Progenitor cell of endocrine pancreas (in vitro differentiated cells): Measurements from ENCODE around the gene AKAP8. TPM values are rescaled to one million over a fixed set of nuclear protein-coding genes. Genes with fewer than 3 reads are reported as not detected.

Source experiments
- DNase-seq: peaks from one replicate; pipeline ENCODE4 v3.0.0; 2021; ENCODE audit warnings: low spot score; ENCODE audit not compliant: unreplicated experiment
- H3K27ac Mint-ChIP-seq: 2 replicates; pipeline ENCODE4 v1.8.0; 2021; ENCODE audit warnings: mild to moderate bottlenecking, moderate library complexity, mixed read lengths
- H3K27me3 Mint-ChIP-seq: 2 replicates; pipeline ENCODE4 v1.8.0; 2021; ENCODE audit warnings: mixed read lengths
- H3K36me3 Mint-ChIP-seq: 2 replicates; pipeline ENCODE4 v1.8.0; 2022; ENCODE audit warnings: mixed read lengths; ENCODE audit not compliant: insufficient read depth
- H3K4me1 Mint-ChIP-seq: 2 replicates; pipeline ENCODE4 v1.8.0; 2021; ENCODE audit warnings: low read depth, mixed read lengths
- H3K4me3 Mint-ChIP-seq: 2 replicates; pipeline ENCODE4 v1.8.0; 2021; ENCODE audit warnings: low read depth, mild to moderate bottlenecking, moderate library complexity, mixed read lengths
- H3K9me3 Mint-ChIP-seq: 2 replicates; pipeline ENCODE4 v1.8.0; 2021; ENCODE audit warnings: low read depth, mixed read lengths
- total RNA-seq: library from RNA; stranded (reverse); gene quantifications from 2 replicates; pipeline ENCODE4 v1.2.1, GENCODE V29; 2021
- TF ChIP-seq, protein P1 (sequence below): fragments of 200-600 bp; sonication (generic); IDR thresholded peaks from one replicate; pipeline ENCODE4 v1.5.0; 2021; ENCODE audit warnings: antibody characterized with exemption, mild to moderate bottlenecking; ENCODE audit not compliant: unreplicated experiment

Gene AKAP8
- total RNA-seq, 1 donor from 2014 or later, result 44.0 TPM

DNA sequence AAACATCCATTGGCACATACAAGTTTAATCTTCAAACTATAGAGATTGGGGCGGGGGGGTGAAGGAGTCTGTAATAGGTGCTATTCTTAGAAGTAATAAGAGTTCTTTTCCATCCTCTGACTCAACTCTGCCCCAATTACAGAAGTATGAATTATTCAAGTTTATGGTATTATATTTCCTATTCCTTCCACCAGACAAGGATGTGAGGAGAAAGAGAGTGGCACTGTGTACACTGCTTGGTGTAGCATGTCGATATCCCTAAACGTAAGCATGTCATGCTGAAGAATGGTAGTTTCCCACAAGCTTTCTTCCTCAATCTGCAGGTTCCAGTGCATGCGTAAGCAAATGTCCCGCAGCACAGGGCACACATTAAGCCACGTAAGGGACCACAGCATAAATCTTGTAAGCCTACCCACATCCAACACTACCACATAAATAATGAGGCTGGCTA, 61.3 kb downstream of the AKAP8 start:
- Mint-ChIP-seq H3K27me3 (no peaks in the 10 kb centered on the region), H3K4me1 (peaks cover 64% of the 10 kb centered on the region), H3K4me3 (no peak overlapping the region), H3K36me3 (no peaks in the 10 kb centered on the region), H3K9me3 (peaks cover under 1% of the 10 kb centered on the region), H3K27ac (peak overlapping the region; percentile 77)
- TF ChIP-seq, protein P1, sequence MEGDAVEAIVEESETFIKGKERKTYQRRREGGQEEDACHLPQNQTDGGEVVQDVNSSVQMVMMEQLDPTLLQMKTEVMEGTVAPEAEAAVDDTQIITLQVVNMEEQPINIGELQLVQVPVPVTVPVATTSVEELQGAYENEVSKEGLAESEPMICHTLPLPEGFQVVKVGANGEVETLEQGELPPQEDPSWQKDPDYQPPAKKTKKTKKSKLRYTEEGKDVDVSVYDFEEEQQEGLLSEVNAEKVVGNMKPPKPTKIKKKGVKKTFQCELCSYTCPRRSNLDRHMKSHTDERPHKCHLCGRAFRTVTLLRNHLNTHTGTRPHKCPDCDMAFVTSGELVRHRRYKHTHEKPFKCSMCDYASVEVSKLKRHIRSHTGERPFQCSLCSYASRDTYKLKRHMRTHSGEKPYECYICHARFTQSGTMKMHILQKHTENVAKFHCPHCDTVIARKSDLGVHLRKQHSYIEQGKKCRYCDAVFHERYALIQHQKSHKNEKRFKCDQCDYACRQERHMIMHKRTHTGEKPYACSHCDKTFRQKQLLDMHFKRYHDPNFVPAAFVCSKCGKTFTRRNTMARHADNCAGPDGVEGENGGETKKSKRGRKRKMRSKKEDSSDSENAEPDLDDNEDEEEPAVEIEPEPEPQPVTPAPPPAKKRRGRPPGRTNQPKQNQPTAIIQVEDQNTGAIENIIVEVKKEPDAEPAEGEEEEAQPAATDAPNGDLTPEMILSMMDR, result no peak
- no peak for DNase-seq

DNA sequence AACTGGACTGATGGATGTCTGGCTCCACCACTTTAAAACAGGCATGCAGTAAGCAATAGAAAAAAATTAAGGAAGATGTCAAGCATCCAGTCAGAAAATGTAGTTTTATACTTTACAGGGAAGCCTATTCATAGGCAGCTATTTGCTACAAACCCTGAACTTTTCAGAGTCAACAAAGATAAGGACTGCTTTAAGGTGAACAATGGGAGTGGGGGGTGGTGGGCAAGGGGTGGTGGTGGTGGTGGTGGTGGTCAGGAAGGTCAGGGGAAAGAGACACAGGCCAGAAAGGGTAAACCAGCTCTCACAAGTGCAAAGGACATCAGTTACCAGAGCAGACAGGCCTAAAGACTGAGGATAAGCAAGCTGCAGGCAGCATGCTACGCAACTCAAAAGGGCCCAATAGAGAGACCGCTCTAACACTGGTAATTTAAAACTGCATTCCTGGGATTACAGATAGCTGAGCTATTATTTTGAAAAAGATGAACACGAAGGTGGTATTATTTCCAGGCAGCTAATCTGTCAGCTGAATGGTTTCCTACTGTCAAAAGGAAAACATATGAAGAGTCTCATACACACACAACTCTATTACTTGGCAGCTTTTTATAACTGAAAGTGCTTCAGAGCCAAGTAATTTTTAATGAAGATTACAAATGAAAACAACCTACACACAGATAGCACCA, 62.1 kb downstream of the AKAP8 start:
- Mint-ChIP-seq H3K27me3 (no peaks in the 10 kb centered on the region), H3K4me1 (peaks cover 62% of the 10 kb centered on the region), H3K36me3 (no peaks in the 10 kb centered on the region), H3K9me3 (no peaks in the 10 kb centered on the region), H3K27ac (peak overlapping the region; percentile 77), H3K4me3 (no peak overlapping the region)
- TF ChIP-seq, protein P1, result no peak
- no peak for DNase-seq

DNA sequence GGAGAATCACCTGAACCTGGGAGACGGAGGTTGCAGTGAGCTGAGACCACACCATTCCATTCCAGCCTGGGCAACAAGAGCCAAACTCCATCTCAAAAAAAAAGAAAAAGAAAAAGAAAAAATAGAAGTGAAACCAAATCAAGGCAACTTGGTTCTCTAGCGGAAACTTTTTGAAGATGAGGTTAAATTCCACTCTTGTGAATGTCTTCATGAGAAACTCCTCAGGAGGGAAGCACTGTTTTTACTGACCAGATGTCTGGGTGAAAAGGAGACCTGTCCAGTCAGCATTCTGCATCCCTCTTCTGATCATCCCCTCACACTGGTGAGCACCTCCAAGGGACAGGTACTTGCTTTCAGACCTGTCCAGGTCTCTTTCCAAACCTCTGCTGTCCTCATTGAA, 63.1 kb downstream of the AKAP8 start:
- H3K27ac Mint-ChIP-seq, result peak overlapping the region; percentile 77
- no peak for DNase-seq

DNA sequence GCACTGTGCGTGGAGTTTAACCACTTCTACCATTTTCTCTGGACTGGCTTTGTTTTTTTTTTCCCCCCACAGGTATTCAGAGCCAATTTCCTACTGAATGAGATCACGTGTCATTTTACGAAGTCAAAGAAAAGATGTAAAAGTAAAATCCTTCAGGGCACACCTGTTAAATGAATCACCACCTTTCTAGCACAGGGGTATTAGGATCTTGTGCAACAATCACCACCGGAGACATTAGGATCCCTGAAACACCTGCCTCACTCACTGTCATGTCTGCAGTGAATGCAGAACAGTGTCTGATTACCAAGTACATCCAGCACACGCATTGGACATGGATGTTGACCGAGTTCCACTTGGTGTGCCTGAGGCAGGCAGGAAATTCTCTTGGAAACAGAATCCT, 64.5 kb downstream of the AKAP8 start:
- no peak for DNase-seq
- no peak overlapping the region for H3K4me3 Mint-ChIP-seq
- H3K36me3 Mint-ChIP-seq, result no peaks in the 10 kb centered on the region
- no peaks in the 10 kb centered on the region for H3K9me3 Mint-ChIP-seq
- H3K27me3 Mint-ChIP-seq, result no peaks in the 10 kb centered on the region
- H3K4me1 Mint-ChIP-seq, result peaks cover 47% of the 10 kb centered on the region
- TF ChIP-seq, protein P1, result no peak
- H3K27ac Mint-ChIP-seq, result peak overlapping the region; percentile 5

More for the DNA sequence above, 63.1 kb downstream of the AKAP8 start:
- H3K36me3 Mint-ChIP-seq, result no peaks in the 10 kb centered on the region
- H3K4me3 Mint-ChIP-seq, result no peak overlapping the region
- peaks cover 57% of the 10 kb centered on the region for H3K4me1 Mint-ChIP-seq
- TF ChIP-seq, protein P1, result no peak
- no peaks in the 10 kb centered on the region for H3K9me3 Mint-ChIP-seq
- no peaks in the 10 kb centered on the region for H3K27me3 Mint-ChIP-seq

DNA sequence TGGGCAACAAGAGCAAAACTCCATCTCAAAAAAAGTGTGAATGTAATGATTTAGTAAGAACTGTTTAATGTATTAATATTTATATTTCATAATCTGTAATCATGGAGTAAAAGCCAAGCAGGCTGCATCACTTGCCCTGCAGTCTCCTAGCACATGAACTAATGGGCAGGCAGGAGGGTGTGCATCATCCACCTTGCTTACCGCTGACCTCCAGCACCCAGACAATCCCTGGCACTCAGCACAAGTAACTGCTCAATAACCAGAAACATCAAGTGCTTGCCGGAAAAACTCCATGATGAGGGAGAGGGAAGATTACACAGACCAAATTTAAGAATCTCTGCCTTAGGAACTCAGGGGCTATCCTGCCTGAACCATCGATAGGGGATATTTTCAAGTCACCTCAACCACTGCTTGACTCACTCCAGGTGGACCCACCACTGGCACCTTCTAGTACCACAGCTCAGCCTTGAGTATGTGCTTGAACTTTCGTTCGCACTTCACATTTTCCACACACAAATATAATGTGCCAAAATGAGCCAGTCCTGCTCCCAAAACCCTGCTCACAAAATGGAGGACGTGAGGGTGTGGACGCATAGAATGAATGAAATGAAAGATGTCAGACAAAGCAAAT, 65.8 kb downstream of the AKAP8 start:
- Mint-ChIP-seq H3K4me1 (peaks cover 46% of the 10 kb centered on the region), H3K27ac (peak overlapping the region; percentile 76), H3K36me3 (no peaks in the 10 kb centered on the region), H3K27me3 (no peaks in the 10 kb centered on the region), H3K9me3 (no peaks in the 10 kb centered on the region), H3K4me3 (no peak overlapping the region)
- no peak for DNase-seq
- TF ChIP-seq, protein P1, result no peak
